ENCODE data around the gene GLS.

DNA sequence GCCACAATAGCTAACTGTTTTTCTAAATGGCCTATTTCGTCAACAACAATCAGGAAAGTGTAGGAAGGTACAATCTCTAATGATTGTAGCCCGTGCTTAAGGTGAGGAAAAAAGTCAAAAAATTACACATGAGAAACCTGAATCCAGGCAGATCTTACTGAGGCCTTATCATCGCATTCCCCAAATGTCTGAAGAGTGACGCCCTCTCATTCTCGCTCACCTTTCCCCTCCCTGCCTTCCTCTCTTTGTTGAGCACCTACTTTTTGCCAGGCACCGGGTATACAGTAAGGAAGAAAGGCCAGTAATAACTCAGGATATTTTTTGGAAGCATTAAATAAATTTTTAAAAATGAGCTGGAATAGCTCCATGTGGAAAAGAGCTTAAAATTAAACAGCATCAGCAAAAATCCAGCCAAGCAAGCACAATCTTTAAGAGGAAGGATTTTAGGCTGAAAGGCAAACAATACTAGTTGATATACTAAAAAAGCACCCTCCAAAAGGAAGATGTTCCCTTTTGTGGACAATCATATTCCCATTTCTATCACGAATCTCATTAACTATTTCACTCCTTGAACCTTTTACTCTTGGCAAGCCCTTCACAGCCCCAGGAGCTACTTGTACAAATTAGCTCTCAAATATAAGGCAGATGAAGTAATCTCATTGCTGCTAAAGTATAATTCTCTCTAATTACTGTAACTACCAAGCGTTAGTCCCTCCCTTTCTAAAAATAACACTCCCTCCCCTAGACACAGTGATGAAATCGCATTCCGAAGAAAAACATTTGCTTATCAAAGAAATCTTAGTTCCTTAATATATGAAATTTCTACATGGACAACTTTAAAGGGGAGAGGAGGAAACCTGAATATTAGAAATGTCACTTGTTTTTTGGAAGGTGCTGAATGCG lies 93.4 kb downstream of the GLS start:
- TF ChIP-seq, protein P1, sequence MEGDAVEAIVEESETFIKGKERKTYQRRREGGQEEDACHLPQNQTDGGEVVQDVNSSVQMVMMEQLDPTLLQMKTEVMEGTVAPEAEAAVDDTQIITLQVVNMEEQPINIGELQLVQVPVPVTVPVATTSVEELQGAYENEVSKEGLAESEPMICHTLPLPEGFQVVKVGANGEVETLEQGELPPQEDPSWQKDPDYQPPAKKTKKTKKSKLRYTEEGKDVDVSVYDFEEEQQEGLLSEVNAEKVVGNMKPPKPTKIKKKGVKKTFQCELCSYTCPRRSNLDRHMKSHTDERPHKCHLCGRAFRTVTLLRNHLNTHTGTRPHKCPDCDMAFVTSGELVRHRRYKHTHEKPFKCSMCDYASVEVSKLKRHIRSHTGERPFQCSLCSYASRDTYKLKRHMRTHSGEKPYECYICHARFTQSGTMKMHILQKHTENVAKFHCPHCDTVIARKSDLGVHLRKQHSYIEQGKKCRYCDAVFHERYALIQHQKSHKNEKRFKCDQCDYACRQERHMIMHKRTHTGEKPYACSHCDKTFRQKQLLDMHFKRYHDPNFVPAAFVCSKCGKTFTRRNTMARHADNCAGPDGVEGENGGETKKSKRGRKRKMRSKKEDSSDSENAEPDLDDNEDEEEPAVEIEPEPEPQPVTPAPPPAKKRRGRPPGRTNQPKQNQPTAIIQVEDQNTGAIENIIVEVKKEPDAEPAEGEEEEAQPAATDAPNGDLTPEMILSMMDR (IDR thresholded peaks at IDR 0.05) = no peak
- TF ChIP-seq POLR2A (IDR thresholded peaks at IDR 0.05) (no peak), EP300 (IDR thresholded peaks at IDR 0.05) (no peak)
